Measurements from ENCODE around the gene ZNF101.

The ZNF101 gene

DNA sequence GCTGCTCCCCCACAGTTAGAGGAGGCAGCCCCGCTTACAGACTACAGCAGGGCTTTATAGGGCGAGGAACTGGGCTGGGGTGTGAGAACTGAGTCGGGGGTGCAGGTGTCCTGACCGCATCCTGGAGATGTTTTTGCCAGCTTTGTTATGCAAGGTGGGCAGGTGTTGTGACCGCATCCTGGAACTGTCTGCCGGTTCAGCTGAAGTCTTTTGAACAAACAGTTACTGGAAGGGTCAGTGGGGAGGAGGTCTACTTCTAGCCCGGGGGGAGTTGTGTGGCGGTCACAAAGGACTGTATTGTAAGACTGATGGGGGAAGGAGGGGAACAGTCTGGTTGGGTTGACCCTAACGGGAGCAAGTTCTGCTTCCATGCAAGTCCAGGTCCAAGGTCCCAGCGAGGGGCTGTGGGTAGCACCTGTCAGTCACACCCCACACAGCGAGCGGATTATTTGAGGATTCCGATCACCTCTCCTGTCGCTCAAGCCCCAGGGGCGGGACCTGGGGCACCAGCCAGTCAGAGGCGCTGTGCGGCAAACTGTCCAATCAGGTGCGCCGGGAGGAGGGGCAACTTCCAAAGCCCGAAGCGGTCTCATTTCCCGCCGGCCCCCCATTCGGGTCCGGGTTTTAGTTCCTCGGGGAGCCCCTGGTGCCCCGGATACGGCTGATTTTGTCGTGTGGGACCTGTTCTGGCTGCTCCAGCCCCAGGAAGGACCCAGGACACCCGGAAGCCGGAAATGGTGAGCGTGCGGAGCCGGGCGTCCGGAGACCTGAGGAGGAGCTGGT lies at the start of gene ZNF101:
Gene ZNF101, plus strand, starts transcription at position 610 of the 783 bp plus-strand sequence. Its CDS starts 125 bp downstream, at position 735.
- DNase-seq (ENCODE audit: low read depth) = peak; percentile 94

DNA sequence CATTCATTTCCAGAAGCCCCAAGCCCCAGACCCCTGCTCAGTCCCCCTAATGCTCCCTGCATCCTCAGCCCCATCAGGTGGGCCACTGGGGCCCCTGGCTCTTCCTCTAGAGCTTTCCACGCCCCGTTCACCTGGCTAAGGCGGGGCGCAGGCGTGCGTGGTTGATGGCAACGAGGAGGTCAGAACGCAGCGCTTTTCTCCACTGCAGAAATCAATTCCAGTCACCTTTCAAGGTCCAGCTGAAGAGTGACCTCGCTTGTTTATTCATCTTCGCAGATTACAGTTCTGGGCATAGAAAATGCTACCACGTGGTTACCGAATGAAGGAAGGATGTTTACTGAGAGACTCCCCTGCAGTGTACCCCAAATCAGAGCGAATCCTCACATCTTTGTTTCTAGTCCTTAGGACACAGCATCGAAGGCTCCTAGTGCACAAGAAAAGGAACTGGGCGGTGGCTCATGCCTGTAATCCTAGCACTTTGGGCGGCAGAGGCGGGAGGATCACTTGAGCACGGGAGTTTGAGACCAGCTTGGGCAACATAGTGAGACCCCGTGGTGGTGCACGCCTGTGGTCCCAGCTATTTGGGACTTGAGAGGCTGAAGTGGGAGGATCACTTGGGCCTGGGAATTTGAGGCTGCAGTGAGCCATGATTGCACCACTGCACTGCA lies 49.3 kb upstream of the ZNF101 start:
- no peak for DNase-seq (ENCODE audit: low read depth)

DNA sequence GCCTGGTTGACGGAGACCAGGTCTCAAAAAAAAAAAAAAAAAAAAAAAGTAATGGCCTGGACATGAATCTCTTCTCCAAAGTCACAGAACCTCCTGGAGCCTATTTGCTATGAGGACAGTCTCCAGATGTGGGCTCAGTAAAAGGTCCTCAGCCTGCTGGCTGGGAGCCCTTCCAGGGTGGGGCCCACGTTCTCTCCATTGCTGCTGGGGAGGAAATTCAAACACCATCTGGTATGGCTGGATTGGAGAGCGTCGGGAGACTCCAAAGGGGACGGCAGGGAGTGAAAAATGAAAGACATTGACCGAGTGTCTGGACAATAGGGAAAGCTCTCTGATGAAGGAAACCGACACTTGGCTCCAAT lies 48.8 kb upstream of the ZNF101 start:
- DNase-seq (ENCODE audit: low read depth) = no peak

DNA sequence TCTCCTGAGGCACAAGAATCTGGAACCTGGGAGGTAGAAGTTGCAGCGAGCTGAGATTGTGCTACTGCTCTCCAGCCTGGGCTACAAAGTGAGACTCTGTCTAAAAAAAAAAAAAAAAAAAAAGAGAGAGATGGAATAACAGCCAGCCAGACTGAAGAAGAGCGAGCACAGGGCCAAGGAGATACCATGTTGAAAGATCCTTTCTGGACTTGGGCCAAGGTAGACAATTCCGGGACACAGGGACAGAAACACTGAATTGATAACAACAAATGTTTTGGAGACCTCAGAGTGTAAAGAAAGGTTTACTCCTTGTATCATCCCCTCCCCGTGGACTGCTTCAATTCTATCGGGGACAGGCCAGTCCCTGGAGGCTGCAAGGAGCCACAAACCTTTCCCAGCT lies 45.3 kb upstream of the ZNF101 start:
- DNase-seq (ENCODE audit: low read depth) = no peak

DNA sequence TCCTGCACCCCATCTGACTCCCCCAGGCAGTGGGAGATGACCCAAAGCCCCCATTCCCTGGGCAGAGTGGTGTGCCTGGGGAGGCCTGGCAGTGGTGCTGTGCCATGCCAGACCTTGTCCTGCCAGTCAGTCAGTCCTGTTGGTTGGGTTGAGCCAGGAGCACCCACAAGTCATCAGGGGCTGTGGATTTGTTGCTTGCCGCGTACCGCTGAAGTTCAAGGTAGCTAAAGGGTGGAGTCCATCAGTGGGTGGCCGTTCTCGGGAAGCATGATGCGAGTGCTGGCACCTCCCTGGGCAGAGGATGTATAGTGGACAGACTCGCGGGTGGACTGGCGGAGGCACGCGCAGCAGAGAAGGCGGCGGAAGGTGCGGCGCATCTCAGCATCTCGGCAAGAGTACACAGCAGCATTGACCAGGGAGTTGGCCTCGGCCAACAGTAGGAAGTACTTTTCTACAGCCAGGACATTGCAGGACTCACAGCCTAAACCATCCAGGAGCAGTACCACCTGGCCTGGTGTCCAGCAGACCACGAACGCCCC lies 44.5 kb upstream of the ZNF101 start:
- no peak for DNase-seq (ENCODE audit: low read depth)

DNA sequence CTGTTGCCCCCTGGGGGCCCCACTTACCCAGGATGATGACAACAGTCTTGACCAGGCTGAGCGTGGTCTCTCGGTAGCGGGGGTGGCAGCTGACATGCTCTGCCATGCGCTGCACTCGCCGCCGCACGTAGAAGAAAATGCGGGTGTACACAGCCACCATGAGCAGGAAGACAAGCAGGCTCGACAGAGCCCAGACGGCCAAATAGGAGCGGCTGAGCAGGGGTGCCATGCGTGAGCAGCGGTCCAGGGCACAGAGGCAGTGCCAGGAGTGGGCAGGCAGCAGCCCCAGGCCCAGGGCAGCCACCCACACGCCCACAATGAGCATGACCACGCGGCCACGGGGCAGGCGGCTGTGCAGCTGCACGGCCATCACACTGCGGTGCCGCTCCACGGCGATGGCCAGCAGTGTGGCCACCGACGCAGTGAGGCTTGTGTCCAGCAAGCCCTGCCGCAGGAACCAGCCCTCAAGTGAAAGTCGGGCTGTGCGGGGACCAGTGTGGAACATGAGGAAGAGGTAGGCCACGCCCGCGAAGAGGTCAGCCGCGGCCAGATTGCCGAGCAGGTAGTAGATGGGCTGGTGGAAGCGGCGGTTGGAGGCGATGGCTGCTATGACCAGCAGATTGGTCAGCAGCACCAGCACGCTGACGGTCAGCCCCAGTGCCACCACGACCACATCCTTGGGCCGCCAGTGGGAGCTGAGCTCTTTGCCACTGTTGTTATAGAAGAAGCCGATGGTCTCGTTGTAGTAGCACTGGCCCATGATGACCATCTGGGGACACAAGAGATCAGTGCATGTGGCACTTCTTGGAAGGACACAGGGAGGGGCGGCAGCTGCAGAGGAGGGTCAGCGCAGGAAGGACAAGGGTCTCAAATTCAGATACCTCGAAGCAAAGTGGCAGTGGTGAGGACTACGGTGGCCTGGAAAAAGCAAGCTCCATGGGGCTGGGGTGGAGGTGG lies 41.8 kb upstream of the ZNF101 start:
- no peak for DNase-seq (ENCODE audit: low read depth)

DNA sequence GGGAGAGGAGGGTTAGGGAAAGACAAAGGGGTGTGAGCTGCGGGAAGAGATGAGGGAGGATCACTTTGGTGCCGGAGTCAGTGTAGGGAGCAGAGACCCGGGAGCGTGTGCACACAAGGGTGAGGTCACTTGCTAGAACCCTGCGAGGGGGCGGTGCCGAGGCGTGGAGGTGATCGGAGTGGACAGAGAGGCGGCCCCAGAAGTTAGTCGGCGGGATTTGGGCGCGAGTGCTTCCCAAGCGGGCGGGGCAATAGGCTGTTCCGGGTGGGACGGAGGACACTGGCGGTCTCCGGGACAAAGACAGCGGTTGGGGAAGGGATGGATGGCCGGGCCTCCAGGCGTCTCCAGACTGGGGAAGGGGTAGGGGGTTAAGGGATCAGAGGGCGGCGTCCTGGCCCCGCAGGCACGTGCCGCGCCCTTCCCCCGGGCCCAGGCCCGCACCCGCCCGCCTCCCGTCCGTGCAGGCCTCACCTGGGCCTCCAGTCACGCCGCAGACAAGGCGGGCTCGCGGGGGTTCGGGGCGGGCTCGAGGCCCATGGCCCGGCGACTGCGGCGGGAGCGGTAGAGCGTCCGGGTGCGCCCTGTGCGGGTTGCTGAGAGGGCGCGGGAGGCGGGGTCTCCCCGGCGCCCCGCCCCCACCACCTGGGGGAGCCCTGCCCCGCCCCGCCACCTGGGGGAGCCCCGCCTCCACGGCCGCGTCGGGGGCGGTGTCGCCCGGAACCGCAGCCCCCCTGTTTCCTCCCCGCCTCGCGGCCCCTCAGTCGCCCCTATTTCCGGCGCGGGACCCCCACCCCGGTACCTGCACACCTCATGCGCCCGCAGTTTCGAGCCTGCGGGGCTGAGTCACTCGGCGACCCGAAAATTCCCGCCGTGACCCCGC lies 40.8 kb upstream of the ZNF101 start, which contains the start of gene LPAR2:
Gene LPAR2, minus strand, starts transcription at position 600 of the 880 bp plus-strand sequence. CDS start 945 bp downstream, outside the sequence.
- peak; percentile 65 for DNase-seq (ENCODE audit: low read depth)

DNA sequence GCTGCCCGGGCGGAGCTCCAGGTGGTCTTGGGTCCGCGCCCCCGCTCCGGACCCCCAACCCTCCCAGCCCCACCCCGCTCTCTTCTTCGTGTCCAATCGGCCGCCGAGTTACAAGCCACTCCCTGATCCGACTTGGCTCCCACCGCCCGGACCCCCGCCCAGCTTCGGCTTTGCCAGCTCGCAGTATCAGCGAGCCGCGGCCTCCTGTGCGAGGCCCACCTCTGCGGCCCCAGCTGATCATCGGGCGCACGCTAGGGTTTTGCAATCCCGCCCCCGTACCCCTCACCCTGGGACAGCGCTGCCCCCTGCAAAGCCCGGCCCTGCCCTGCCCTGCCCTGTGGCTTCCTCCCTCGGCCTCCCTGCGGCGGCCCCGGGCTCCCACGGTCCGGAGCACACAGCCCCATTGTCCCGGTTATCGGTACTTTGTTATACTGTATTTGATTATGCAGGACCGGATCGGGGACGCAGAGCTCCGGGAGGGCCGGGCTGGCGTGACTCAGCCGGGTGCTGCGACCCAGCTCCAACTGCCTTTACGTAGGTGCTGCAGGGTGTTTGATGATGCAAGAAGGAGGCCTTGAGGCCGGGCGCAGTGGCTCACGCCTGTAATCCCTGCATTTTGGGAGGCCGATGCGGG lies 40.0 kb upstream of the ZNF101 start:
- DNase-seq (ENCODE audit: low read depth) = peak; percentile 52

DNA sequence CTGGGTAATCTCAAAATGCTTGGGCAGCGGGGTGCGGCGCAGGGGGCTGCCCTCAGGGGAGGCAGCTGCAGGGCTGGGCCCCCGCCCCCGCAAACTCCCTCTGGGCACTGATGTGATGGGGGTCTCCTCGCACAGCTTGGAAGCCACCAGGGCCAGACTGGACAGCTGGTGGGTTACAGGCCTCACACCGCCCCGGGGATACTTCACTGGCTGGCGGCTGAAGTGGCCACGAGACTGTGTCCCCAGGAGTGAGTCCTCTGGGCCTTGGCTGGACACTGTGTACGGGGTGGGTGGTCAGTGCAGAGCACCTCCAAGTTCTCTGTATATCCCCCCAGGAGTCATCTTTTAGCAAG lies 38.6 kb upstream of the ZNF101 start:
- no peak for DNase-seq (ENCODE audit: low read depth)

DNA sequence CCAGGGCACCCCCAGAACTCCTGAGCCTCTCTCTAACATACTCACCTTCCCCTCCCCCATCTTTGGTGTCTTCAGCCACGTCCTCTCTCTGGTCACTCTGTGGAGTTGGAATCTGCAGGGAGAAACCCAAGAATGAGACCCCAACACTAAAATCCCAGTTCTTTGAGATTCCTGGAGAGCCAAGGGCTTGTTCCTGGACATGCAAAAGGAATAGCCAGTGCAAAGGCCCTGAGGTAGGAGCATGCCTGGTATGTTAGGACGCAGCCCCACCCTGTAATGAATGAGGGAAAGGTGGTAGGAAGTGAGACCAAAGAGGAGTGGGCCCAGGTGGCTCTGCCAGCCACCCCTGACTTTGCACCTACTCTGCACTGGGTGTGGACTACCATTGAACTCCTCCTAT lies 38.2 kb upstream of the ZNF101 start:
- no peak for DNase-seq (ENCODE audit: low read depth)

DNA sequence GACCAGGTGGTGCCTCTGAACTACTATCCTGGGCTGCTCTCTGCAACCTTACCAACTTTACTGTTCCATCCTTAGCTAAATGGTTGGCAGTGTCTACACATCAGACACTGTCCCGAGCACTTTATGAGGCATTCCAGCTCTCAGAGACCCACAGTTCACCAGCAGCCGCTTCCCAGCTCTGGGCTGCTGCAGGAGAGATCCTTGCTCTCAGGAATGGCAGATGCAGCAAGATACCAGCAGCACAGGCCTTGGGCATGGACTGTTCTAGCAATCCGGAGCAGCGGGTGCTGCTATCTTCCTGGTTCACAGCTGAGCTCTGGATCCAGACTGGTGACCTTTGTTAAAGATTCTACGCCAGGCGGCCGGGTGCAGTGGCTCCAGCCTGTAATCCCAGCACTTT lies 37.3 kb upstream of the ZNF101 start:
- DNase-seq (ENCODE audit: low read depth) = no peak

DNA sequence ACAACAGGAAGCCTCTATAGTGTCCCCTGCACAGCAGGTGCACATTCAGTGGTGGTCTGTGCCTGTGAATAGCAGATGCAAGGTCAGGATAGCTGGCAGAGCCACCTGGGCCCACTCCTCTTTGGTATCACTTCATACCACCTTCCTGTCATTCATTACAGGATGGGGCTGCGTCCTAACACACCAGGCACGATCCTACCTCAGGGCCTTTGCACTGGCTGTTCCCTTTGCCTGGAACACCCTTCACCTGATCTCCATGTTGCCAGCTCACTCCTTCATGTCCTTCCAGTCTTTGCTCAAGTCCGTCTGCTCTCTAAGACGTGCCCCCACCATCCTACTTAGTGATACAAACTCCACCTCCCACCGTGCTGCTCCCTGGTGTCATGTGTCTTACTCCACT lies 36.0 kb upstream of the ZNF101 start:
- no peak for DNase-seq (ENCODE audit: low read depth)

DNA sequence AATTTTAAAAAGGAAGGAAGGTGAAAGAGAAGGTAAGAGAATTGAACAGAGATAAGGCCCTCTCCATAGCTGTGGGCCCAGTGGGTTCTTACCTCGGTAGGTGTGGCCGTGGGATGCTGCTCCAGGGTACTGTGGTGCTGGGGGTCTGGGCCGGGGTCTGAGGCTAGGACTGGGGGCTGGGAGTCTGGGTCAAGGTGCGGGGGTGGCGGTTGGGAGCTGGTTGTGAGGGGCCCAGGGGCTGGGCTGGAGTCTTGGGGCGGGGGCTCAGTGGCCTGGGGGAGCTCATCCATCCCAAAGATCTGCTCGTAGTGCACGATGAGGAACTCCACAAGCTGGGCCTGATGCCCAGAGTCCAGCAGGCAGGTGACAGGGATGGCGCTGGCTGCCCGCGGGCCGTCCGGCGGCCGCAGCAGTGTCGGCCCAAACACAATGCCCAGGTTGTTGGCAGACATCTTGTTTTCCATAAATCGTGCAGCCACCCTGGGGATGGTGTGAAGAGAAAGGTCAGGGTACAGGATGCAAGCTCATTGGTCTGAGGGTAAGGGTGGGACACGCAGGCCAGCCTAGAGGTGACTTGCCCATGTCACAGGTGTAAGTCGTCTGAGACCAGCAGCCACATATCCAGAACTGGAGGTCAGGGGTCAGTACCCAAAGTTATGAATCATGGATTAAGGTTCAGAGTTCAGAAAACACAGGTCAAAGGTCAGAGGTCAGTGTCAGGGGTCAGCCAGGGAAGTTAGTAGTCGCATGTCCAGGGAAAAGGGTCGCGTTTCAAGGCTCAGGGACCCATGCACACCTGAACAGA lies 34.7 kb upstream of the ZNF101 start:
- no peak for DNase-seq (ENCODE audit: low read depth)

DNA sequence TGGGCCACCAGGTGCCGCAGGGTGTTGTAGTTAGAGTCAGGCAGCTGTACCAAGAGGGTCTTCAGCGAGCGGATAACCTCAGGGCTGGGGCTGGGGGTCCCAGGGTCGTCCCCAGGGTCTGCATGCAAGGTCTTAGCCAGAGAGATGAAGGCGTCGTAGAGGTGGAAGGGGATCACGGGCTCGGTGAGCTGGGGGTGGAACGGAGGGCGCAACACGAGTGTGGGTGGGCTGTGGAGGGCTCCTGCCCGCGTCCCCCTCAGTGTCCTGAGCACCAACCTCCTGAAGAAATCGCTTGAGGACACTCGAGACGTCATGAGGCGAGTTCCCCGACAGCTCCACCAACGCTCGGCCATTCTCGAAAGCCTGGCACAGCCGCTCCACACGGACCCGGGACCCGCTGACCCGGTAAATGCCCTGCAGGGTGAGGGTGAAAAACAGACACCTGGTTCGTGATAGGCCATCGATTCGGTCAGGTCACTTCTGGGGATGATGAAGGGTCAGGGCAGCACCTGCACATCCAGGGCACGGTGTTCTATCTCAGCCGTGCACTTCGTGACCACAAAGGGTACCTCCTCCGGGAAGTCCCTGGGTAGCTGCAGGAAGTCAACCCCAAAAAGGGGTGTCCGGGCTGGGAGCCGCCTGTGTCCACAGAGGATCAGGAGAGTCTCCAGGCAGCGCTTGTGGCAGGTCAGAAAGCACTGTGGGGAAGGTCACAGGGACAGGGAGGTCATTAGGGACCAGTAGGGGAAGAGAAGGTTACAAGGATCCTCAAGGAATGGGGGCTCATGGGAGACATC lies 33.9 kb upstream of the ZNF101 start:
- DNase-seq (ENCODE audit: low read depth) = no peak

DNA sequence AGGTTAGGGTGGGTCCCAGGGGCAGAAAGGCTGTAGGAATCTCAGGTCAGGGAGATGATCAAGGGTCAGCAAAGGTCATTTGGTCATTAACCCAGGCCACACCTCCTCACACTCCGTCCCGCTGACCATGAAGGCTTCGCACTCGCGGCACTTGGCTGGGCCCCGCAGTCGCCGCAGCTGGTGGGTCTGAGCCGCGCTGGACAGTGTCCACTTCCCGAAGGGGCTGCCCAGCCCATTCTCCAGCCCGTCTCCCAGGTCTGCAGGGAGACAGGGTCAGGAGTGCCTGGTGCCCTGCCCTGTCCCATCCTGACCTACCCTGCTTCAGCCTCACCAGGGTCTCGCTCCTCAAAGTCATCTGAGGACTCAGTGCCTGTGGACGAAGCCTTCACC lies 33.3 kb upstream of the ZNF101 start:
- DNase-seq (ENCODE audit: low read depth) = no peak

DNA sequence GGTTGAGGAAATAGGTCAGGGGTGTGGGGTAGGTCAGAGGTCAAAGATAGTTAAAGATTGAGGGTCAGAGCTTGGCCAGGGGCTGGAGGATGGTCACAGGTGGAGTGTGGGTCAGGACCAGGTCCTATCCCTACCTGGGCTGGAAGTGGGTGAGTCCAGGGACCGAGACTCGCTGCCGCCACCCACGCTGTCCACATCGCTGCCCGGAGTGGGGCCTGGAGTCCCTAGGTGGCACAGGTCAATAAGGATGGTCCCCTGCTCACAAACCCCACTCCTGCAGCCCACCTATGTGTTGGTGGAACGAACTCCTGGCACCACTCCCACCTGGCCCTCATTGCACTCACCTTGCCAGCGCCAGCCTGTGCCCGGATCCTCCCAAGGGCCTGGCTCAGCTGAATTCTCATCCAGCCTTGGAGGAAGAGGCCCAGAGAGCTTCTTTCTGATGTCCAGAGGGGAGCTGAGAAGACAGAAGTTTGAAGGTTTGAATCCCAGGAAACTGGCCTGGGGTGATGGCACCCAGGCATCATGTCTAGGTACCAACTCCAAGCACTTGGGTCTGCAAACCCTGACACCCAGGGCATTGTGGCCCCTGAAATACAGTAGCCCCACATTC lies 32.0 kb upstream of the ZNF101 start:
- no peak for DNase-seq (ENCODE audit: low read depth)

DNA sequence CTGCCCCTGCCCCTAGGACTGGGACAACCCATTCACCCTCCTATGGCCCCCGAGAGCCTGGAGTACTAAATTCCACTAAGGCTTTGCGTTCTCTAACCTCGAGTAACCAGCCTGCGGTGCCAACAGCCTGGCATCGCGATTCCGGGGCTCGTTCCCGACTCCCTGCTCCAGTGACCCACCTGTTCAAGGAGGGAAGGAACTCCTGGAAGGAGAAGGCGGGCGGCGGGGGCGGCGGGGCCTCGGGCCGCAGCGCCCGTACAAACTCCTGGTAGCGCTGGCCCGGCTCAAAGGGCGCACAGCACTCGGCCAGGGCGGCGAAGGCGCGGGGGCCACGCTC lies 31.5 kb upstream of the ZNF101 start:
- no peak for DNase-seq (ENCODE audit: low read depth)

DNA sequence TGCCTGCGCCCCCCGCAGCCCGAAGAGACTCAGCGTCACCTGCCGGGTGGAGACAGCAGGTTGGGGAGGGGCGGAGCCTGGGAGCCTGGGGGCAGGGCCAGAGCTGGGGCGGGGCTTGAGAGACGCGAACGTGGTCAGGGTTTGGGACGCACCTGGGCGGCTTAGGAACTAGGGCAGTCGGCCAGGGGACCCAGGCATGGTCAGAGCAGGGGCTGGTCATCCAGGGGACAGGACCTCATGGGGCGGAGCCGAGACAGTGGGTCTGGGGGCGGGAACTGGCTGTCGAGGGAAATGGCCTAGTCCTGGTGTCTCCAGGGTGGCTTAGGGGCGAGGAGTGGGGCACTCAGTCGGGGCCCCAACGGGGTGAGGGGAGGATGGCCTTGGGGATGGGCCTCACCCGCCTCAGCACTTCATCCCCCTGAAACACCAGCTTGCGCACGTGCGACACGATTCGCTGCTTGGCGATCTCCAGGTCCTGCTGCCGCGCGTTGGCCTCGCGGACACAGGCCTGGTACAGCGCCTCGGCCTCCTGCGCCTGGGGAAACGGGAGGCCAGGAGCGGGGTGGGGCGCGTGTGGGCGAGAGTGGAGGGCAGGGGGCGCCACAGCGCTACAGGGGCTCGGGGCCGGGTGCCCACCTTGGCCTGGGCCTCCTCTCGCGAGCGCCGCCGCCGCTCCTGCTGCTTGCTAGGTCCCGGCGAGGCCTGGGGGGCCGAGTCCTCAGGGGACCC lies 31.0 kb upstream of the ZNF101 start:
- DNase-seq (ENCODE audit: low read depth) = no peak

Data from activated T-cell treated with anti-CD3 and anti-CD28 coated beads for 48 hours (primary cell).